ENCODE data around the gene STAT5B. TPM values are rescaled to one million over a fixed set of nuclear protein-coding genes. Genes with fewer than 3 reads are reported as not detected.

Gene STAT5B
- total RNA-seq, 1 experiment from 2014 or later = 7.1 TPM

DNA sequence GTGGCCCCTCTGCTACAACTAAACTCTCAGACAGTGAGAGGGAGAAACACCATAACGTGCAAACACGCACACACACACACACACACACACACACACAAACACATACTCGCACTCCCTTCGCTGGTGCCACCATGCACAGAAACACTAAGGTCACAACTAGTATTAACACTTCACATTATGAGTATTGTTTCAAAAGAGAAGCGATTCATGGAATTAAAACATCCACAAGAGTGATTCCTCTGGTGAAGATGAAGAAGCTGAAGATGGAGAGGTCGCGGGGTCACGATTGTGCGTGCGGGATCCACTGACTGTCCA lies 74.8 kb downstream of the STAT5B start:
- Histone ChIP-seq H4K20me1 (ENCODE audit: insufficient read depth) (no peaks in the 10 kb centered on the region), H3K36me3 (ENCODE audit: control insufficient read depth in 1 of 2, insufficient read depth in 2 of 2, low read length in 2 of 2) (no peaks in the 10 kb centered on the region), H3K27ac (ENCODE audit: low read depth, low read length) (no peak overlapping the region), H3K4me1 (ENCODE audit: control insufficient read depth in 1 of 2, insufficient read depth in 2 of 2, low read length in 2 of 2) (no peaks in the 10 kb centered on the region), H2AFZ (ENCODE audit: low read depth, low read length, poor library complexity, severe bottlenecking) (no peak overlapping the region), H3K4me3 (replicated peaks in 1 of 2; ENCODE audit: low read depth in 1 of 2, low read length in 2 of 2) (no peak overlapping the region), H3K9me3 (ENCODE audit: control insufficient read depth in 1 of 2, insufficient read depth in 1 of 2, low read depth in 1 of 2, low read length in 2 of 2) (no peaks in the 10 kb centered on the region), H3K27me3 (ENCODE audit: insufficient read depth, low read length) (no peaks in the 10 kb centered on the region), H3K9ac (ENCODE audit: low read length) (no peak overlapping the region), H3K4me2 (ENCODE audit: low read length) (no peak overlapping the region), H3K79me2 (ENCODE audit: insufficient read depth, low read length) (no peaks in the 10 kb centered on the region), H3K9me2 (ENCODE audit: insufficient read depth) (no peaks in the 10 kb centered on the region)
- ChIA-PET POLR2A (no interaction called here), RAD21 (ENCODE audit: low non-redundant PET in 1 of 2, low total read pairs in 2 of 2, uncharacterized antibody in 2 of 2, unreplicated experiment in 2 of 2) (no interaction called here), CTCF (no interaction called here)
- no peak for ATAC-seq
- intact Hi-C loops (cut with micrococcal nuclease) = no loop called here
- BruUV-seq (replicated peaks) = no TSS peak
- DNase-seq (ENCODE audit: low read depth, low spot score) = no peak
- TF ChIP-seq, protein P1, sequence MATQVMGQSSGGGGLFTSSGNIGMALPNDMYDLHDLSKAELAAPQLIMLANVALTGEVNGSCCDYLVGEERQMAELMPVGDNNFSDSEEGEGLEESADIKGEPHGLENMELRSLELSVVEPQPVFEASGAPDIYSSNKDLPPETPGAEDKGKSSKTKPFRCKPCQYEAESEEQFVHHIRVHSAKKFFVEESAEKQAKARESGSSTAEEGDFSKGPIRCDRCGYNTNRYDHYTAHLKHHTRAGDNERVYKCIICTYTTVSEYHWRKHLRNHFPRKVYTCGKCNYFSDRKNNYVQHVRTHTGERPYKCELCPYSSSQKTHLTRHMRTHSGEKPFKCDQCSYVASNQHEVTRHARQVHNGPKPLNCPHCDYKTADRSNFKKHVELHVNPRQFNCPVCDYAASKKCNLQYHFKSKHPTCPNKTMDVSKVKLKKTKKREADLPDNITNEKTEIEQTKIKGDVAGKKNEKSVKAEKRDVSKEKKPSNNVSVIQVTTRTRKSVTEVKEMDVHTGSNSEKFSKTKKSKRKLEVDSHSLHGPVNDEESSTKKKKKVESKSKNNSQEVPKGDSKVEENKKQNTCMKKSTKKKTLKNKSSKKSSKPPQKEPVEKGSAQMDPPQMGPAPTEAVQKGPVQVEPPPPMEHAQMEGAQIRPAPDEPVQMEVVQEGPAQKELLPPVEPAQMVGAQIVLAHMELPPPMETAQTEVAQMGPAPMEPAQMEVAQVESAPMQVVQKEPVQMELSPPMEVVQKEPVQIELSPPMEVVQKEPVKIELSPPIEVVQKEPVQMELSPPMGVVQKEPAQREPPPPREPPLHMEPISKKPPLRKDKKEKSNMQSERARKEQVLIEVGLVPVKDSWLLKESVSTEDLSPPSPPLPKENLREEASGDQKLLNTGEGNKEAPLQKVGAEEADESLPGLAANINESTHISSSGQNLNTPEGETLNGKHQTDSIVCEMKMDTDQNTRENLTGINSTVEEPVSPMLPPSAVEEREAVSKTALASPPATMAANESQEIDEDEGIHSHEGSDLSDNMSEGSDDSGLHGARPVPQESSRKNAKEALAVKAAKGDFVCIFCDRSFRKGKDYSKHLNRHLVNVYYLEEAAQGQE (IDR thresholded peaks at IDR 0.05; ENCODE audit: low read depth) = no peak
- TF ChIP-seq SP1 (IDR thresholded peaks at IDR 0.05; ENCODE audit: low read depth) = no peak
- TF ChIP-seq SIN3A (IDR thresholded peaks at IDR 0.05; ENCODE audit: low read depth) = no peak
- TF ChIP-seq, protein P2, sequence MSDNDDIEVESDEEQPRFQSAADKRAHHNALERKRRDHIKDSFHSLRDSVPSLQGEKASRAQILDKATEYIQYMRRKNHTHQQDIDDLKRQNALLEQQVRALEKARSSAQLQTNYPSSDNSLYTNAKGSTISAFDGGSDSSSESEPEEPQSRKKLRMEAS (IDR thresholded peaks at IDR 0.05) = no peak
- no peak for TF ChIP-seq YY1 (IDR thresholded peaks at IDR 0.05; ENCODE audit: extremely low read depth, insufficient replicate concordance, low read depth, low read length)
- no peak for TF ChIP-seq FOSL1 (IDR thresholded peaks at IDR 0.05; ENCODE audit: low read depth)
- TF ChIP-seq, protein P3, sequence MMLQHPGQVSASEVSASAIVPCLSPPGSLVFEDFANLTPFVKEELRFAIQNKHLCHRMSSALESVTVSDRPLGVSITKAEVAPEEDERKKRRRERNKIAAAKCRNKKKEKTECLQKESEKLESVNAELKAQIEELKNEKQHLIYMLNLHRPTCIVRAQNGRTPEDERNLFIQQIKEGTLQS (IDR thresholded peaks at IDR 0.05) = no peak
- no peak for TF ChIP-seq RAD21 (IDR thresholded peaks at IDR 0.05; ENCODE audit: low read depth)
- TF ChIP-seq, protein P4, sequence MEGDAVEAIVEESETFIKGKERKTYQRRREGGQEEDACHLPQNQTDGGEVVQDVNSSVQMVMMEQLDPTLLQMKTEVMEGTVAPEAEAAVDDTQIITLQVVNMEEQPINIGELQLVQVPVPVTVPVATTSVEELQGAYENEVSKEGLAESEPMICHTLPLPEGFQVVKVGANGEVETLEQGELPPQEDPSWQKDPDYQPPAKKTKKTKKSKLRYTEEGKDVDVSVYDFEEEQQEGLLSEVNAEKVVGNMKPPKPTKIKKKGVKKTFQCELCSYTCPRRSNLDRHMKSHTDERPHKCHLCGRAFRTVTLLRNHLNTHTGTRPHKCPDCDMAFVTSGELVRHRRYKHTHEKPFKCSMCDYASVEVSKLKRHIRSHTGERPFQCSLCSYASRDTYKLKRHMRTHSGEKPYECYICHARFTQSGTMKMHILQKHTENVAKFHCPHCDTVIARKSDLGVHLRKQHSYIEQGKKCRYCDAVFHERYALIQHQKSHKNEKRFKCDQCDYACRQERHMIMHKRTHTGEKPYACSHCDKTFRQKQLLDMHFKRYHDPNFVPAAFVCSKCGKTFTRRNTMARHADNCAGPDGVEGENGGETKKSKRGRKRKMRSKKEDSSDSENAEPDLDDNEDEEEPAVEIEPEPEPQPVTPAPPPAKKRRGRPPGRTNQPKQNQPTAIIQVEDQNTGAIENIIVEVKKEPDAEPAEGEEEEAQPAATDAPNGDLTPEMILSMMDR (IDR thresholded peaks at IDR 0.05 in 2 of 3, conservative IDR thresholded peaks at IDR 0.05 in 1 of 3; ENCODE audit: borderline replicate concordance in 1 of 3, insufficient read depth in 1 of 3, low read depth in 2 of 3, low read length in 2 of 3) = no peak
- no peak for TF ChIP-seq SRF (IDR thresholded peaks at IDR 0.05; ENCODE audit: low read depth)
- no peak for TF ChIP-seq ELF1 (IDR thresholded peaks at IDR 0.05; ENCODE audit: borderline replicate concordance, low read depth)
- TF ChIP-seq EZH2 (IDR thresholded peaks at IDR 0.05) = no peak
- no peak for TF ChIP-seq TCF7L2 (IDR thresholded peaks at IDR 0.05; ENCODE audit: borderline replicate concordance, extremely low read depth, insufficient read depth, insufficient read length)
- TF ChIP-seq EZH2phosphoT487 (IDR thresholded peaks at IDR 0.05; ENCODE audit: borderline replicate concordance) = no peak
- no peak for TF ChIP-seq ZFX (IDR thresholded peaks at IDR 0.05)

All from HCT116 (cell line).